Left ventricle myocardium inferior (tissue), 1 donor: ENCODE measurements around the gene TEX54. TPM values are rescaled to one million over a fixed set of nuclear protein-coding genes. Genes with fewer than 3 reads are reported as not detected.
A peak's percentile ranks its signal among the peaks of the same experiment; 100 is the strongest.

Experiments
- DNase-seq: peaks from one replicate; pipeline ENCODE4 v3.0.0-alpha.2; 2020
- H3K27ac ChIP-seq: fragments of 200-600 bp; replicated peaks from 2 replicates; pipeline ENCODE4 v1.8.0; 2021
- H3K27me3 ChIP-seq: fragments of 200-600 bp; 2 replicates; pipeline ENCODE4 v1.8.0; 2021; ENCODE audit warnings: low read depth
- H3K36me3 ChIP-seq: fragments of 200-600 bp; 2 replicates; pipeline ENCODE4 v1.8.0; 2021
- H3K4me1 ChIP-seq: fragments of 200-600 bp; 2 replicates; pipeline ENCODE4 v1.8.0; 2021
- H3K4me3 ChIP-seq: fragments of 200-600 bp; 2 replicates; pipeline ENCODE4 v1.8.0; 2021; ENCODE audit warnings: mild to moderate bottlenecking, moderate library complexity
- H3K9me3 ChIP-seq: fragments of 200-600 bp; replicated peaks from 2 replicates; pipeline ENCODE4 v1.8.0; 2021
- CTCF ChIP-seq: fragments of 200-600 bp; IDR thresholded peaks from 2 replicates; pipeline ENCODE4 v1.8.0; 2021; ENCODE audit warnings: antibody characterized with exemption, mild to moderate bottlenecking, borderline replicate concordance
- intact Hi-C: fragments of 100-400 bp; cut with micrococcal nuclease; formaldehyde crosslinking; loops from one replicate; pipeline ENCODE4 v1.11.0; 2022
- total RNA-seq: library from RNA; stranded (reverse); fragmentation: NEBNext Ultra II Directional; extraction: Animal tissue kit (Norgen Biotek cat#: 25700); gene quantifications from one replicate; pipeline ENCODE4 v1.2.1, GENCODE V29; 2021
- donor health status: DM: no; HTN: yes; CAD: no; lungs with severe emphysema.

TEX54 gene
- total RNA-seq, 1 donor from 2014 or later = not detected

GRCh38 chr11:62806611-62807121 is 26.0 kb downstream of the TEX54 start:
- no peaks in the 10 kb centered on the region for H3K27me3 ChIP-seq
- peak overlapping the region; percentile 91 for H3K27ac ChIP-seq
- intact Hi-C loops = no loop called here
- DNase-seq = no peak
- no peak for TF ChIP-seq CTCF
- peaks cover 27% of the 10 kb centered on the region for H3K36me3 ChIP-seq
- H3K4me1 ChIP-seq = peaks cover 42% of the 10 kb centered on the region
- H3K9me3 ChIP-seq = no peaks in the 10 kb centered on the region
- peak overlapping the region; percentile 83 for H3K4me3 ChIP-seq

GRCh38 chr11:62805961-62806441 is 26.6 kb downstream of the TEX54 start:
- H3K4me1 ChIP-seq = peaks cover 42% of the 10 kb centered on the region
- no peak for TF ChIP-seq CTCF
- H3K4me3 ChIP-seq = peak overlapping the region; percentile 83
- no peak for DNase-seq
- no peaks in the 10 kb centered on the region for H3K9me3 ChIP-seq
- intact Hi-C loops = no loop called here
- peak overlapping the region; percentile 91 for H3K27ac ChIP-seq
- H3K36me3 ChIP-seq = peaks cover 33% of the 10 kb centered on the region
- no peaks in the 10 kb centered on the region for H3K27me3 ChIP-seq

- intact Hi-C loops = no loop called here
These were observed 27.4 kb downstream of the TEX54 start, which contains the start of gene NXF1 for GRCh38 chr11:62805076-62805892. TSS of gene NXF1 (minus strand) at chr11:62805440. CDS start at chr11:62805356, 84 bp downstream.

GRCh38 chr11:62804310-62805075 is 28.1 kb downstream of the TEX54 start:
- Histone ChIP-seq H3K4me3 (peak overlapping the region; percentile 83), H3K27ac (peak overlapping the region; percentile 91), H3K9me3 (no peaks in the 10 kb centered on the region), H3K27me3 (no peaks in the 10 kb centered on the region), H3K36me3 (peaks cover 48% of the 10 kb centered on the region), H3K4me1 (peaks cover 42% of the 10 kb centered on the region)
- DNase-seq = no peak
- TF ChIP-seq CTCF = no peak
- intact Hi-C loops = no loop called here

More at GRCh38 chr11:62805076-62805892, 27.4 kb downstream of the TEX54 start, which contains the start of gene NXF1:
- DNase-seq = peak; percentile 95
- Histone ChIP-seq H3K27me3 (no peaks in the 10 kb centered on the region), H3K9me3 (no peaks in the 10 kb centered on the region), H3K27ac (peak within 1 kb of the TSS; percentile 91), H3K4me1 (peaks cover 42% of the 10 kb centered on the region), H3K36me3 (peaks cover 40% of the 10 kb centered on the region), H3K4me3 (peak within 1 kb of the TSS; percentile 83)
- TF ChIP-seq CTCF = peak; percentile 31

- TF ChIP-seq CTCF = no peak
- H3K9me3 ChIP-seq = no peaks in the 10 kb centered on the region
- H3K27me3 ChIP-seq = no peaks in the 10 kb centered on the region
- H3K4me1 ChIP-seq = peaks cover 30% of the 10 kb centered on the region
- DNase-seq = no peak
- no peak overlapping the region for H3K4me3 ChIP-seq
- no peak overlapping the region for H3K27ac ChIP-seq
- intact Hi-C loops = no loop called here
- peaks cover 79% of the 10 kb centered on the region for H3K36me3 ChIP-seq
These were observed 31.6 kb downstream of the TEX54 start for GRCh38 chr11:62801071-62801470.
